NCI-H748 (cell line): ENCODE measurements around the gene VSIG10L.

Experiments used
- DNase-seq: peaks from one replicate; lab custom pipeline; 2025; ENCODE audit not compliant: unreplicated experiment; lab: John Stamatoyannopoulos, UW

Gene VSIG10L

DNA sequence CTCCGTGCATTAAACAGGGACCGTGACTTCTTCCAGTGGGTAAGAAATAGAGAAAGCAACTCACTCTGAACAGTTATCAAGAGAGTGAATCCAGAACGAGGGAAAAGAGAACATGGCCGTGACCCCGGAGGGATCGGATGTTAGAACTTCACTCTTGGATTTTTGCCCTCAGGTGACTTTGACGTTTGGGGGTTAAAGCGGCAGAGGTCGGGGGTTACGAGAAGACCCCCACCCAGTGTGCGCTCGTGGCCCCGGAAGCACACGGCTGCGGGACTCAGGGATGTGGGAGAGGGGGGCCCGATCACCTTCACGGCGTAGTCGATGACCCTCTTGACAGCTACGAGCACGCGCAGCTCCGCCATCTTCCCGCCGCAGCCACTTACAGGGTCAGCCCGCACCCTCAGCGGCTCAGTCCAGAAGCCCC, 24.0 kb upstream of the VSIG10L start, which contains the start of gene ETFB:
ETFB (minus strand) TSS at position 424 of the 424 bp plus-strand sequence; CDS start at position 362, 62 bp downstream.
- no peak for DNase-seq

DNA sequence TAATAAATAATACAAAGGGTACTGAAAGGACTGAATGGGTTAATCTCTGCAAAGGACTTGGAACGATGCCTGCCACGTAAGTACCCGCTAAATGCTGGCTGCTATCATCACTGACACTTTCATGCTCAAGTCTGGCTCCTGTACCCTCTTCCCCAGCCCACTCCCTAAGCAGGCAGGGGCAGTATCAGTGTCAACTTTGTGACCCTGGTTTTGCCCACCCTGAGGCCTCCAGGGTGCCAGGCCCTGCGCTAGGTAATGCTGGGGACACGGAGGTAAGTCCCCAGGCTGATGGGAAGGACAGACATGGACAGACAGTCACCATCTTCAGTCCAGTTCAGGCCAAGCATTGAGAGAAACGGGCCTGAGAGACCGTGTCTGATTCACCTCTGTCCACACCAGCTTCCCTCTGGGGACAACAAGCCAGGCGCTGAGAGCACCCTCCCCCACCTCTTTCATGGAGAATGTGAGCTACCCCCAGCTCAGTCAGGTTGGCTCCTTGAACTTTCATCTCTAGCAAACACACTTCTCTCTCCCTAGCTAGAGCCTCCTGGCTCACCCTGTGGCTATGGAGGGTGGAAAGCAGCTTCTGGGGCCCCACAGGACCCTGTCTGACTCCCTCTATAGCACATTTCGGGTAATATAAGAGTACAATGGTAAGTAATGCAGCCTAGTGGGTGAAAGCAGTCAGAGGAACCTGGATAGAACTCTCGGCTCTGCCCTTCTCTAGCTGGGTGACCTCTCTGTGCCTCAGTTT, 23.4 kb upstream of the VSIG10L start:
- DNase-seq, result no peak

GRCh38 chr19:51364200-51365106, 22.5 kb upstream of the VSIG10L start:
- DNase-seq, result no peak

GRCh38 chr19:51361239-51361638, 19.3 kb upstream of the VSIG10L start:
- DNase-seq, result no peak

DNA sequence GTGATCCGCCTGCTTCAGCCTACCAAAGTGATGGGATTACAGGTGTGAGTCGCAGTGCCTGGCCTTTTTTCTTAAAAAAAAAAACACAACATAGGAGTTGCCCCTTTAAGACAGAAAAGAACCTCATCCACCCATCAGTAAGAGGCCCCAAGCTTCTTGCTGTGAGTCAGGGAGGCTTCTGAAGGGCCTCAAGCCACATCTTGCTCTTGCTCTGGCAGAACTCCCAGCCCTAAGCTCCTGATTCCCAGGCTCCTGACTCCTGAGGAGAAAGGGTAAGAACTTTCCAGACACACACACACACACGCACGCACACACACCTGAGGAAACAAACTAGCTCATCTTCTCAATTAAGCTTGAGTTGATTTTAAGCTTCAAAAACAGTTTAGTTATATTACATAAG, 17.4 kb upstream of the VSIG10L start:
- no peak for DNase-seq

DNA sequence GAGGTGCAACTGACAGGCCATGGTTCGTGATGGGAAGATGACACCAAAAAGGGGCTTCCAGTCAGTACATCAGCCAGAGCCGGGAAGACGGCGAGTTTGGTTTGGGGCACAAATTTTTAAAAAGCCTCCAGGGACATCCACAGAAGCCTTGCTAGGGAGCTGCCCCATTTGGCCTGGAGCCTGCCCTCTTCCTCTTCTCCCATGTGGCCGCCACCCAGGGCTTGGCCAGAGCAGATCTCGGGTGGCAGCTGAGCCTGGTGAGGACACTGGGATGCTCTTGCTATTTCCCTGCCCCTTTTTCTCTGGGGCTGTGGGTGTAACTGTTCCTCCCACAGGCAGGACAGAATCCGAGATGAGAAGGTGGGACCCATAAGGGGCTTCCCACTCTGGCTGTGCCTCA, 16.0 kb upstream of the VSIG10L start:
- no peak for DNase-seq

DNA sequence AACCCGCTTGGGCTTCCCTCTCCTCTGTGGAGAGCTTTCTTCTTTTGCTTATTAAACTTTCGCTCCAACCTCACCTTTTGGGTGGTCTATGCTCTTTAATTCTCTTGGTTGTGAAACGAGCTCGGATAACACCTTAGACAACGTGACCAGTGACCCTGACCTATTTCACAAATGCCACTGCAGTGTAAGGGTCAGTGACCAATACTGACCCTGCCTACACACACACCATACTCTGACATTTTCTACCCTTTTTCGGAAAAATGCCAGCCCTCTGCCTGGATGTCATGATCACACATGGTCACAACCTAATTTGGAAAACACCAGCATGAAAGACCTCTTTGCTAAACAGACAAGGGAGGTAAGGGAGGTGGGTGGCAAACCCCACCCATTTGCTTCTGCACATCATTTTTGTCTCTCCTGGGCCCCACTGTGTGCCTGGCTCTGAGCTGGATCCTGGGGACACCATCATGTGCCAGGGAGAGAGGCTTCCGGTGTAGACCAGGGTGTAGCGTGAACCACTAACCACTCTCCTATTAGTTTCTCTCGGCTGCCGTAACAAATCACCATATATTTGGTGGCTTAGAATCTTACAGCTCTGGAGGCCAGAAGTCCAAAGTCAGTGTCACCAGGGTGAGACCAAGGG, 14.3 kb upstream of the VSIG10L start:
- no peak for DNase-seq

- no peak for DNase-seq
Observed at GRCh38 chr19:51354742-51355148, 12.8 kb upstream of the VSIG10L start.

GRCh38 chr19:51354103-51354741, 12.3 kb upstream of the VSIG10L start:
- no peak for DNase-seq

DNA sequence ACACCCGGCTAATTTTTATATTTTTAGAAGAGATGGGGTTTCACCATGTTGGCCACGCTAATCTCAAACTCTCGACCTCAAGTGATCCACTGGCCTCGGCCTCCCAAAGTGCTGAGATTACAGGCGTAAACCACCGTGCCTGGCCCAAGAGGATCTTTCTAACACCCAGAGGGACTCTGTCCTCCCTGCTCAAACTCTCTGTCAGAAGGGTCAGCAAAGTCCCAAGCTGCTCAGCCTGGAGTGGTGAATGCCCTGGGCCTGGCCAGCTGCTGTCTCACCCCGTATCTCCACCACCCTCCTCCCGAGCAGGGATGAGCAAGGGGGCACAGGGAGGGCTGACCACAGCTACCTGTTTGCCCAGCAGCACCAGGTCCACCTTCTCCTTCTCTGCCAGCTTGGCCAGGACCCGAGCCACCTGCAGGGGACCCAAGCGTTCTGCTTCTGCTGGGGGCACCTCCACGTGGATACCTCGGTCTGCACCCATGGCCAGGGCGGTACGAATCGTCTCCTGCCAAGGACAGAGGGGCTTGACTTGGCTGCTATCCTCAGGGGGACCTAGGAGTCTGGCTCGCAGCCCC, 10.9 kb upstream of the VSIG10L start:
- no peak for DNase-seq

- DNase-seq, result no peak
Observed at GRCh38 chr19:51351266-51351990, 9.5 kb upstream of the VSIG10L start.

- no peak for DNase-seq
Observed at GRCh38 chr19:51347209-51347928, 5.4 kb upstream of the VSIG10L start.

- DNase-seq, result no peak
Observed at GRCh38 chr19:51346742-51347141, 4.8 kb upstream of the VSIG10L start.

DNA sequence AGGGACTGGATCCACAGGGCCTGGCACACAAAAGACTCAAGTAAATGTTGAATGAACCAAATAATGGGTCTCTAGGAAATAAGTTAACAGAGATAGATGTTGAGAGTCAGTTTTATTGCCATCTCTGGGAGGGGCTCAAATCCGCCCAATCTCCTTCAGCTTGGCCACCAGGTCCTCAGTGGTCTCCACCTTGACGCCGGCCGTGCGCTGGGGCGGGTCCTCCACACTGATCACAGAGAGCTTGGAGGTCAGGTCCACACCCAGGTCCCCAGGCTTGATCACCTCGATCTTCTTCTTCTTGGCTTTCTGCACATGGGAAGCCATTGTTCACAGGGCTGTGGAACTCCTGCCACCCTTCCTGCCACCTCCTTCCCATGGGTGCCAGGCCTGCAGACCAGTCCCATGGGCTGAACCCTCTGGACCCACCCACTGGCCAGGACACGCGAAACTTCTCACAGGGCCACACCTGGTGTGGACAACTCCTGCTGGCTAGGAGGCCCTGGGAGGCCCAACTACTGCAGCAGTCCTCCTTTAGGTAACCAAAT, 3.2 kb upstream of the VSIG10L start:
- DNase-seq, result no peak

GRCh38 chr19:51342631-51343569, 961 bp upstream of the VSIG10L start:
- DNase-seq, result no peak

GRCh38 chr19:51341066-51341465, 873 bp downstream of the VSIG10L start:
- DNase-seq, result no peak

- DNase-seq, result peak; percentile 47
Observed at GRCh38 chr19:51339687-51340656, 2.0 kb downstream of the VSIG10L start.
